ENCODE measurements around the gene NGF.

The NGF gene

GRCh38 chr1:115262886-115263285 lies 75.2 kb downstream of the NGF start:
- no peak overlapping the region for H3K4me3 ChIP-seq (ENCODE audit: low read depth, low read length)
- no peak for TF ChIP-seq CTCF (IDR thresholded peaks at IDR 0.05; ENCODE audit: low read depth, low read length)

- TF ChIP-seq CTCF (IDR thresholded peaks at IDR 0.05; ENCODE audit: low read depth, low read length) = no peak
- no peak overlapping the region for H3K4me3 ChIP-seq (ENCODE audit: low read depth, low read length)
These were observed 76.6 kb downstream of the NGF start for GRCh38 chr1:115261496-115261895.

- no peak for TF ChIP-seq CTCF (IDR thresholded peaks at IDR 0.05; ENCODE audit: low read depth, low read length)
- no peak overlapping the region for H3K4me3 ChIP-seq (ENCODE audit: low read depth, low read length)
These were observed 79.7 kb downstream of the NGF start for GRCh38 chr1:115258302-115258866.

- no peak for TF ChIP-seq CTCF (IDR thresholded peaks at IDR 0.05; ENCODE audit: low read depth, low read length)
- no peak overlapping the region for H3K4me3 ChIP-seq (ENCODE audit: low read depth, low read length)
These were observed 80.5 kb downstream of the NGF start for GRCh38 chr1:115257591-115257990.

GRCh38 chr1:115255154-115255553 lies 82.9 kb downstream of the NGF start:
- no peak overlapping the region for H3K4me3 ChIP-seq (ENCODE audit: low read depth, low read length)
- TF ChIP-seq CTCF (IDR thresholded peaks at IDR 0.05; ENCODE audit: low read depth, low read length) = no peak

GRCh38 chr1:115252585-115252984 lies 85.5 kb downstream of the NGF start:
- no peak overlapping the region for H3K4me3 ChIP-seq (ENCODE audit: low read depth, low read length)
- TF ChIP-seq CTCF (IDR thresholded peaks at IDR 0.05; ENCODE audit: low read depth, low read length) = no peak

- H3K4me3 ChIP-seq (ENCODE audit: low read depth, low read length) = no peak overlapping the region
These were observed 86.2 kb downstream of the NGF start for GRCh38 chr1:115251856-115252255.

More at GRCh38 chr1:115251856-115252255, 86.2 kb downstream of the NGF start:
- TF ChIP-seq CTCF (IDR thresholded peaks at IDR 0.05; ENCODE audit: low read depth, low read length) = no peak

Measured in WI38 (cell line).